CD14-positive monocyte (primary cell): ENCODE measurements around the gene RASIP1. TPM values are rescaled to one million over a fixed set of nuclear protein-coding genes. Genes with fewer than 3 reads are reported as not detected.

Source experiments
- DNase-seq, 3 donors: peaks; one replicate each; pipeline ENCODE4 v3.0.0-alpha.2; 2011 to 2022
- H2AFZ ChIP-seq: 2 replicates; pipeline ENCODE4 v1.6.0; 2012; ENCODE audit warnings: mild to moderate bottlenecking, low read depth, low read length, inconsistent platforms; ENCODE audit not compliant: insufficient read depth, poor library complexity, severe bottlenecking
- H3K27ac ChIP-seq, 2 donors: 1 replicate in 1 of 2; 2 replicates in 1 of 2; pipeline ENCODE4 v1.5.1; 2012 to 2013; ENCODE audit warnings: low read length in 2 of 2, control low read depth in 1 of 2, inconsistent platforms in 1 of 2, low read depth in 1 of 2, mild to moderate bottlenecking in 1 of 2
- H3K27me3 ChIP-seq, 2 donors: one replicate each; pipeline versions ENCODE4 v1.6.0 to v1.6.1; 2011 to 2013; ENCODE audit warnings: low read length in 2 of 2; ENCODE audit not compliant: control insufficient read depth in 2 of 2, insufficient read depth in 2 of 2
- H3K36me3 ChIP-seq, 2 donors: replicated peaks in 1 of 2; 1 replicate in 1 of 2; 2 replicates in 1 of 2; pipeline versions ENCODE4 v1.5.1 to v1.6.1; 2012 to 2013; ENCODE audit warnings: low read length in 2 of 2, control low read depth in 1 of 2, inconsistent platforms in 1 of 2, mild to moderate bottlenecking in 1 of 2; ENCODE audit not compliant: insufficient read depth in 2 of 2, control insufficient read depth in 1 of 2
- H3K4me1 ChIP-seq, 2 donors: 1 replicate in 1 of 2; 2 replicates in 1 of 2; pipeline versions ENCODE4 v1.5.1 to v1.6.1; 2012 to 2013; ENCODE audit warnings: low read length in 2 of 2, control low read depth in 1 of 2, inconsistent platforms in 1 of 2, mild to moderate bottlenecking in 1 of 2, moderate library complexity in 1 of 2; ENCODE audit not compliant: insufficient read depth in 2 of 2, control insufficient read depth in 1 of 2
- H3K4me2 ChIP-seq: replicated peaks from 2 replicates; pipeline ENCODE3; 2012; ENCODE audit warnings: low read length, moderate library complexity, mild to moderate bottlenecking; ENCODE audit not compliant: poor library complexity, severe bottlenecking; ENCODE audit errors: extremely low read depth
- H3K4me3 ChIP-seq, 3 experiments: fragments of 200-600 bp in 1 of 3; sonication (generic) in 1 of 3; replicated peaks in 1 of 3; 1 replicate in 2 of 3; 2 replicates in 1 of 3; pipeline ENCODE4 v1.5.1; 2011 to 2013; ENCODE audit warnings: low read length in 3 of 3, mild to moderate bottlenecking in 3 of 3, control low read depth in 2 of 3, low read depth in 2 of 3, inconsistent platforms in 1 of 3, moderate library complexity in 1 of 3
- H3K79me2 ChIP-seq: 2 replicates; pipeline ENCODE4 v1.6.0; 2012; ENCODE audit warnings: mild to moderate bottlenecking, control low read depth, inconsistent platforms, low read length, moderate library complexity; ENCODE audit not compliant: insufficient read depth
- H3K9ac ChIP-seq: 2 replicates; pipeline ENCODE4 v1.6.0; 2017; ENCODE audit warnings: low read length, mild to moderate bottlenecking; ENCODE audit not compliant: insufficient read depth, poor library complexity, severe bottlenecking
- H3K9me3 ChIP-seq, 2 donors: replicated peaks in 1 of 2; 1 replicate in 1 of 2; 2 replicates in 1 of 2; pipeline versions ENCODE4 v1.5.1 to v1.6.1; 2012 to 2013; ENCODE audit warnings: low read length in 2 of 2, control low read depth in 1 of 2; ENCODE audit not compliant: control insufficient read depth in 1 of 2, insufficient read depth in 1 of 2
- H4K20me1 ChIP-seq: 2 replicates; pipeline ENCODE4 v1.6.0; 2012; ENCODE audit warnings: mild to moderate bottlenecking, low read length, control low read depth, moderate library complexity; ENCODE audit not compliant: insufficient read depth
- H3K27ac Mint-ChIP-seq, 7 donors: one replicate each; pipeline ENCODE4 v1.8.0; 2020; ENCODE audit warnings: mild to moderate bottlenecking in 7 of 7, mixed read lengths in 7 of 7, moderate library complexity in 6 of 7, inconsistent platforms in 2 of 7
- H3K27me3 Mint-ChIP-seq, 3 donors: one replicate each; pipeline ENCODE4 v1.8.0; 2021 to 2022; ENCODE audit warnings: low read depth in 3 of 3, mild to moderate bottlenecking in 3 of 3, mixed read lengths in 3 of 3, moderate library complexity in 3 of 3, inconsistent platforms in 1 of 3
- H3K36me3 Mint-ChIP-seq, 2 donors: one replicate each; pipeline ENCODE4 v1.8.0; 2020; ENCODE audit warnings: mixed read lengths in 2 of 2, inconsistent platforms in 1 of 2, mild to moderate bottlenecking in 1 of 2
- H3K4me1 Mint-ChIP-seq: one replicate; pipeline ENCODE4 v1.8.0; 2020; ENCODE audit warnings: mild to moderate bottlenecking, mixed read lengths
- H3K4me3 Mint-ChIP-seq, 2 donors: one replicate each; pipeline ENCODE4 v1.8.0; 2020; ENCODE audit warnings: mild to moderate bottlenecking in 2 of 2, mixed read lengths in 2 of 2, moderate library complexity in 1 of 2
- H3K9me3 Mint-ChIP-seq, 7 donors: one replicate each; pipeline ENCODE4 v1.8.0; 2020 to 2022; ENCODE audit warnings: mixed read lengths in 7 of 7, mild to moderate bottlenecking in 6 of 7, moderate library complexity in 6 of 7, inconsistent platforms in 2 of 7
- WGBS: methylation state at CpG from one replicate; pipeline ENCODE4 v1.1.5; 2013; ENCODE audit warnings: missing lambda C conversion rate; ENCODE audit not compliant: insufficient coverage; 5-methylcytosine and 5-hydroxymethylcytosine counted together
- intact Hi-C, 2 donors: fragments of 100-400 bp; cut with micrococcal nuclease; formaldehyde crosslinking; loops; one replicate each; pipeline versions ENCODE4 v1.15.0 to v1.15.1; 2023
- polyA plus RNA-seq, 3 donors: library from polyadenylated mRNA; depleted of rRNA in 1 of 3; unstranded in 2 of 3; stranded (reverse) in 1 of 3; fragments of 300-500 nt in 2 of 3; fragments of >200 nt in 1 of 3; fragmentation: Illumina TruSeq in 2 of 3; gene quantifications; 1 replicate in 2 of 3; 2 replicates in 1 of 3; pipeline ENCODE4 v1.2.3, GENCODE V29; 2012 to 2021
- TF ChIP-seq, protein P1 (sequence below): fragments of 200-600 bp; IDR thresholded peaks from one replicate; pipeline ENCODE4 v1.8.0; 2022; ENCODE audit warnings: antibody characterized with exemption, mild to moderate bottlenecking

The RASIP1 gene
- polyA plus RNA-seq, 3 donors, result 1.2 TPM; not detected in 2

DNA sequence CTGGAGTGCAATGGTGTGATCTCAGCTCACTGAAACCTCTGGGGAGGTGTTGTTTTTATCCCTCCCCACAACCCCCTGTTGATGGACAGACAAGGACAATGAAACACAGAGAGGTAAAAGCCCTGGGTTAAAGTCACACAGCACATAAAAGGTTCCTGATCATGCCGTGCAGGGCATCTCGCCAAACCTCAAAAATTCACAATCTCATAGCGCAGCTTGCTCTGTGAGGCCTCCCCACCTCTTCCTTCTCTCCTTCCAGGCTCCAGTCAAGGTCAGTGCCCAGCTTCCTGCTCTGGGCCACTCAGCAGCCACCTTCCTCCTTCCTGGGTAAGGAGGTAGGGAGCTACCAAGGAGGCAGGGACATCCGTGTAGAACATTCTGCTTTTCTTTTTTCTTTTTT lies 42.4 kb downstream of the RASIP1 start:
- Histone ChIP-seq H3K9me3 (no peaks in the 10 kb centered on the region), H4K20me1 (no peaks in the 10 kb centered on the region), H3K4me2 (no peak overlapping the region), H3K27ac (no peak overlapping the region), H3K4me3 (no peak overlapping the region), H3K79me2 (no peaks in the 10 kb centered on the region), H3K36me3 (no peaks in the 10 kb centered on the region), H2AFZ (no peak overlapping the region), H3K27me3 (peaks cover 8 to 22% of the 10 kb centered on the region in 2 donors), H3K9ac (no peak overlapping the region), H3K4me1 (peaks cover 6% of the 10 kb centered on the region in 2 donors)
- 6% methylated on average over 2 of the region's 4 CpGs for WGBS
- TF ChIP-seq, protein P1, sequence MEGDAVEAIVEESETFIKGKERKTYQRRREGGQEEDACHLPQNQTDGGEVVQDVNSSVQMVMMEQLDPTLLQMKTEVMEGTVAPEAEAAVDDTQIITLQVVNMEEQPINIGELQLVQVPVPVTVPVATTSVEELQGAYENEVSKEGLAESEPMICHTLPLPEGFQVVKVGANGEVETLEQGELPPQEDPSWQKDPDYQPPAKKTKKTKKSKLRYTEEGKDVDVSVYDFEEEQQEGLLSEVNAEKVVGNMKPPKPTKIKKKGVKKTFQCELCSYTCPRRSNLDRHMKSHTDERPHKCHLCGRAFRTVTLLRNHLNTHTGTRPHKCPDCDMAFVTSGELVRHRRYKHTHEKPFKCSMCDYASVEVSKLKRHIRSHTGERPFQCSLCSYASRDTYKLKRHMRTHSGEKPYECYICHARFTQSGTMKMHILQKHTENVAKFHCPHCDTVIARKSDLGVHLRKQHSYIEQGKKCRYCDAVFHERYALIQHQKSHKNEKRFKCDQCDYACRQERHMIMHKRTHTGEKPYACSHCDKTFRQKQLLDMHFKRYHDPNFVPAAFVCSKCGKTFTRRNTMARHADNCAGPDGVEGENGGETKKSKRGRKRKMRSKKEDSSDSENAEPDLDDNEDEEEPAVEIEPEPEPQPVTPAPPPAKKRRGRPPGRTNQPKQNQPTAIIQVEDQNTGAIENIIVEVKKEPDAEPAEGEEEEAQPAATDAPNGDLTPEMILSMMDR, result no peak
- Mint-ChIP-seq H3K4me1 (peaks cover 13% of the 10 kb centered on the region), H3K27me3 (peaks cover 22 to 39% (median 36%) of the 10 kb centered on the region in 3 donors), H3K36me3 (peaks cover 0 to 3% of the 10 kb centered on the region in 2 donors), H3K27ac (no peak overlapping the region), H3K4me3 (no peak overlapping the region), H3K9me3 (peaks cover 0 to 11% (median 2%) of the 10 kb centered on the region in 7 donors)
- DNase-seq, result no peak
- intact Hi-C loops, result no loop called here

DNA sequence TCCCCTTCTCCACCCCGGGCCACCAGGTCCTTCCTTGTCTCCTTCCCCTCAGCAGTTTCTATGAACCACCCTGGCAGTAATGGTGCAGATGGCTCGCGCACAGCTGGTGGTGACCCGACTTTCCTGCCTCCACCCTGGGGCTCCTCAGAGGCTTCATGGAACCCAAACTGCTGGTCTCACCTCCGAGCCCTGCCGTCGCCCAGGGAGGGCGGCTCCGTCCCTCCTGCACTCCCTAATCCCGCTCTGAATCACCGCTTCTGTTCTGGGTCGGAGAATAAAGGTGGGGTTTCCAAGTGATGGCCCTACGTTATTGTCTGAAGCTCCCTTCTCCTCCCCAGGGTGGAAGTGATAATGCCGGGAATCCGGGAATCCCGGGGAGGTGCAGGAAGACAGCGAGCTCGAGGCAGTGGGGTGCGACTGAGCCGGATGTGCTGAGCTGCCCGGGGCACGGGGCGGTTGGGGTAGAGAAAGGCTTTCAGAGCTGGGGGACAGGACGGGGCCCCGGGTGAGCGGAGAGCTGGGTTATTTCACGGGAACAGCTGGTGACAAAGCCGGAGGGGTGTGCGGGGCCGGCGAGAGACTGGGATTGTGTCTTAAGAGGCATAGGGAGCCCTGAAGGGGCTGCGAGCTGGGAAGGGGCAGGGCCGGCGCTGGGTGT lies 43.9 kb downstream of the RASIP1 start:
- Histone ChIP-seq H3K9ac (peak overlapping the region; percentile 40), H3K4me2 (peak overlapping the region; percentile 48), H4K20me1 (no peaks in the 10 kb centered on the region), H3K4me1 (peaks cover 6% of the 10 kb centered on the region in 2 donors), H2AFZ (peak overlapping the region; percentile 68), H3K79me2 (no peaks in the 10 kb centered on the region), H3K4me3 (peak overlapping the region in 1 of 3 experiments; percentile 44), H3K36me3 (no peaks in the 10 kb centered on the region), H3K9me3 (no peaks in the 10 kb centered on the region), H3K27ac (no peak overlapping the region), H3K27me3 (peaks cover 8 to 22% of the 10 kb centered on the region in 2 donors)
- no peak for DNase-seq
- intact Hi-C loops, result no loop called here
- peaks cover 0 to 3% of the 10 kb centered on the region in 2 donors for H3K36me3 Mint-ChIP-seq
- TF ChIP-seq, protein P1, result no peak
- H3K4me1 Mint-ChIP-seq, result peaks cover 13% of the 10 kb centered on the region
- H3K9me3 Mint-ChIP-seq, result peaks cover 0 to 11% (median 0%) of the 10 kb centered on the region in 7 donors
- H3K27me3 Mint-ChIP-seq, result peaks cover 21 to 43% (median 37%) of the 10 kb centered on the region in 3 donors
- H3K27ac Mint-ChIP-seq, result peak overlapping the region in 3 of 7 donors; percentile 20 to 46 (median 23)
- H3K4me3 Mint-ChIP-seq, result peak overlapping the region; percentile 71 to 88
- under 1% methylated on average over 25 of the region's 34 CpGs for WGBS
